Right forelimb (tissue), 1 donor: Measurements from ENCODE around the gene HSPA12B.

Experiments
- DNase-seq: peaks from one replicate; pipeline ENCODE4 v3.0.0-alpha.2; 2018

HSPA12B gene

DNA sequence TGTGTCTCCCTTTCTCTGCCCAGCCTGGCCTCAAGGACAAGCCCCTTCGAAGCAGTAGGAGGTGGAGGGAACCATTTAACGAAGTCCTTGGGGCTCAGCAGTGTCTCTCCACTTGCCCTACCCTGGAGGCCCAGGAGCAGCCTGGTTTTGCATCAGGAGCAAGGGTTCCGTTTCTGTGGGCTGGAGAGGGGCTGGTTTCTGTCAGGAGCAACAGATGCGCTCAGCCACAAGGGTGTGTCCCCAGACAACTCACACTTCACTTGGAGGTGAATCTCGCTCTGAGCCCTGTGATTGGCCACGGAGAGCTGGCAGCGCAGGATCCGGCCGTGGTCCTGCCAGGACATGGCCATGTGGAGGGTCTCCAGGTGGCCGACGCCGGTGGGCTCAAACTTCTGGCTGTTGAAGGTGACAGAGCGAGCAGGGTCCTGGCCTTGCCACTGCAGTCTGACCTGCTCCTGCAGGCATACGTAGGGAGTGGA, 27.0 kb upstream of the HSPA12B start:
- no peak for DNase-seq

DNA sequence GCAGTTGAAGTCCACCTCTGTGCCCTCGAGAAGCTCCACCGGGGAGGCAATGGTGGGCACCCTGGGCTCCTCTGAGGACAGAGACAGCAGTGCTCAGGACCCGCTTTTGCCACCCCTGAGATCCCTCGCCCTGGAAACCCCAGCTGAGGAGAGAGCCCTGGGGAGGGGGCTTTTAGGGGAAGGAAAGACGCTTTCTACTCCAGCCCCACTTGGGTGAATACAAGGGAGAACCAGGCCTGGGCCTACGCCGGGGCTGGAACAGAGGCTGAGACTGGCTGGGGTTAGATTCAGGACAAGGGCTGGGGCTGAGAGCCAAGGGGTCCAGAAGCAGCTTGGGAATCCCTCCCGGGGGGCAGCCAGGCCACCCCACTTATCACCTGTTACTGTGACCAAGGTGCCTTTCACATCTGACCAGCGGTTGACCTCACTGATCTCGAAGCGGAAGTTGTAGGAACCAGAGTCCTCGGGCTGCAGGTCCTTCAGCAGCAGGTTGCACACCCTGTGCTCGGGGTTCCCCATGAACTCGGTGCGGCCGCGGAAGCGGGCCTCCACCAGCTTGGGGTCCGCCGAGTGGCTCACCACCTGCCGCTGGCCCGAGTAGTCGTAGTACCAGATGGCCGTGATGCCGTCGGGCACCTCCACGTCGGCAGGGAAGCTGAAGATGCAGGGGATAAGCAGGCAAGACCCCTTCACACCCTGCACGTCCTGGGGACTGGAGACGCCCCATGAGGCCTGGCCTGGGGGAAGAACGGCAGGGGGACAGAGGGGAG, 26.3 kb upstream of the HSPA12B start:
- DNase-seq = no peak

- no peak for DNase-seq
Observed at GRCh38 chr20:3706774-3707507, 25.5 kb upstream of the HSPA12B start.

GRCh38 chr20:3707508-3707899, 25.0 kb upstream of the HSPA12B start:
- DNase-seq = no peak

DNA sequence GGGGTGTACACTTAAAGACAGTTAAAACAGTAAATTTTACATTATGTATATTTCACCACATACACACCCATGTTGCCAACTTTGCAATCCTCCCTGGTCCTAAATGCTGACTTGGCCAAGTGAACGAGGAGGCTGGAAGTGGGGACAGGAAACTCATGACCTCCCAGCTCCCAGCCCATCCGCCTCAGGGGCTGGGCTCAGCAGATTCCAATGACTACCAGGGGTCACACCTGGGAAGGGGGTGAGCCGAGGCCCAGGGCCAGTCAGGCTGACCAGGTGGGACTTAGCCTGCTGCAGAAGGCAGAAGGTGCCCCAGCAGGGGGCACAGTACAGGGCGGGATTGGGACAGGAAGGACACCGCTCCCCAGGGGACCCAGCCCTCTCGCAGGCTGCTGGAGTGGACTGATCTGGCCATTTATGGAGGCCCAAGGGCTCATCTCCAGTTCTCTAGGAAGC, 22.4 kb upstream of the HSPA12B start:
- peak; percentile 34 for DNase-seq

DNA sequence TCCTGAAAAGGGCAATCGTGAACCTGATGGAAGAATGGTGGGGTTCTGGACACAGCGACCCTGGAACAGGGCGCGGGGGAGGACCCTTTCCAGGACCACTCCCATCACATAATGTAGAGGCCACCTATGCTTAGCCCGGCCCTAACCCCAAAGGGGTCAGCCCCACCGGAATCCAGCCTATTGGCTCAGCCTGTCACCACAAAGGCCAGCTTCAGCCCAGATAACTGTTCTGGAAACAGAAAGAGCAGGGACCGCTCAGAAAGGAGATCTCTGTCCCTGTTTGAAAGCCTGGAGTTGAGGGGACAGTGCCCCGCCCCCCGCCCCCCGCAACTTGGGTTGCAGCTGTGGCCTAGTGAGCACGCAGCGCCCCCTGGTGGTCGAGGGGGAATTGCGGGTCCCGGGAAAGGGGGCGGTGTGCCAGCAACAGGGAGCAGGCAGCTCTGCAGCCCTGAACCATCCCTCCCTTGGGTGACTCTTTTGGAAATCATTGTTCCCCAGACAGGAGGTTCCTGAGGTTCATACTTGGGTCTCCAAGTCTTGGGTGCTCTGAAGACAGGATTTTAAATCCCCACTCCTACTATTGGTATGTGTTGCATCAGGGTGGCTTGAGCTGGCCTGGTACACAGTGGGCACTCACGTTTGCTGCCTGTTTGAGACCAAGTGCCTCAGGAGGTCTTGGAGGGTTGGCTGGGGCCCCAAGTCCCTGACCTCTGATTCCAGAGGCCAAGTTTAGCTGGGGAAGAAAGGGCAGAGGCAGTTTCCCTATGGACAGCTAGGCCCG, 21.6 kb upstream of the HSPA12B start:
- DNase-seq = peak; percentile 89

DNA sequence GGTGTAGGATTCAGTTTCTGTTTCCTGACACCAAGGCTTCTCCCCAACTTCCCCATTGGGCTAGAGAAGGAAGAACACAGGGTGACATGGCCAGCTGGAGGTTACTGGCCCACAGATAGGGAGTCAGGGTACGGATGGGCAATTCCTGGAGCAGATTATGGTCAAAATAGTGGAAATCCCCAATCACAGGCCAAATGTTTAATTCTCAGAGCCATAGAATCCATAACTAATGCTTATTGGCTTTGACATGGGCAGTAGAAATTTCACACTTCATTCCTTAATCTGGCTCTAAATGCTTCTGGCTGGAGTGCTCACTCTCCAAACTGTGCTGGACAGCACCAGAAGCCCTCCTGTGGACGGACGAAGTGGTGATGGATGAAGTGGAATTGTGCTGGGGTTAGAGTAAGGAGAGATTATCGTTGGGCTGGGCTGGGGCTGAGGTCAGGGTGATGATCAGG, 21.0 kb upstream of the HSPA12B start:
- DNase-seq = peak; percentile 25

GRCh38 chr20:3712279-3712873, 20.1 kb upstream of the HSPA12B start, which contains the start of gene SIGLEC1:
Gene SIGLEC1, minus strand, starts transcription at chr20:3712600. Its CDS starts 5,472 bp downstream, at chr20:3707128.
- peak; percentile 46 for DNase-seq

GRCh38 chr20:3714092-3714491, 18.4 kb upstream of the HSPA12B start:
- DNase-seq = no peak

GRCh38 chr20:3716195-3716834, 16.2 kb upstream of the HSPA12B start:
- peak; percentile 54 for DNase-seq

- no peak for DNase-seq
Observed at GRCh38 chr20:3719046-3719445, 13.4 kb upstream of the HSPA12B start.

GRCh38 chr20:3720068-3720467, 12.4 kb upstream of the HSPA12B start:
- DNase-seq = no peak

GRCh38 chr20:3720626-3721025, 11.9 kb upstream of the HSPA12B start:
- no peak for DNase-seq

GRCh38 chr20:3721912-3722311, 10.6 kb upstream of the HSPA12B start:
- DNase-seq = no peak

GRCh38 chr20:3723284-3723683, 9.2 kb upstream of the HSPA12B start:
- no peak for DNase-seq

- DNase-seq = no peak
Observed at GRCh38 chr20:3724356-3724755, 8.1 kb upstream of the HSPA12B start.

DNA sequence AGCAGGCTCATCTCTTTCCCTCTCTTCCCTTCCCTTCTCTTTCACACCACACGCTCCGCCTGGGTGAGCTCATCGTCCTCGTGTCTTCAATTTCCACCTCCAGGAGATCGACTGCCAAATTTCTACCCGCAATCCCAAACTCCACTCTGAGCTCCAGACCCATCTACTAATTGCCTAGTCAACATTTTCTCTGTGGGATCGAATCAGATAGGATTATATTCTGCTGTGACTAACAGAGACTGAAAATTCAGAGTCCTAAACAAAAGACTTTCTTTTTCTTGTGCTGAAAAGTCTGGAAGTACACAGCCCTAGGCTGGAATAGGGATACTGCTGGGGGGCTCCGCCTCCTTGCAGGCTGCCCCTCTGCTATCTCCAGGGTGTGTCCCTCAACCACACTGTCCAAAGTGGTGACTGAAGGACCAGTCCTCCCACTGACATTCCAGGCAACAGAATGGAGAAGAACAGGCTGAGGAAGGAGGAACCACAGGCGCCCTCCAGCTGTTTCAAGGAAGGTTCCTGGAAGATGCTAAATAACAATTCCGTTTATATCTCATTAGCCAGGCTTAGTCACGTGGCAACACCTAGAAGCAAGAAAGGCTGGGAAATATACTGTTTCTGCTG, 5.0 kb upstream of the HSPA12B start:
- DNase-seq = peak; percentile 44

DNA sequence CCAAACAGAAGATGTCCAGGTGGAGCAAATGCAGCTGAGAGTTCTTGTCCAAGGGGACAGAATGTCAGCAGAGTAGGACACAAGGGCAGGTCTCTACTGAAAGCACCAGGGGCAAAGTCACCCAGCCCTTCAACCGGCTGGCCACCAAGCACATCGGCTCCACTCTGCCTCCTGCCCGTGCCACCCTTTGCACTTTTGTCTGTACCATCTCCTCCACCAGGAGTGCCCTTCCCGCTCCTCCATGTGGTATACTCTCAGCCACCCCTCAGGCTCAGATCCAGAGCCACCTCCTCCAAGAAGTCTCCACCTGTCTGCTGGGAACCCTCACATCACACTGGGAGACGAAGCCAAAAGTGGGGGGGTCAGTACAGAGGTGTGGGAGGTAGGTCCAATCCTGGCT, 4.1 kb upstream of the HSPA12B start:
- DNase-seq = peak; percentile 29

DNA sequence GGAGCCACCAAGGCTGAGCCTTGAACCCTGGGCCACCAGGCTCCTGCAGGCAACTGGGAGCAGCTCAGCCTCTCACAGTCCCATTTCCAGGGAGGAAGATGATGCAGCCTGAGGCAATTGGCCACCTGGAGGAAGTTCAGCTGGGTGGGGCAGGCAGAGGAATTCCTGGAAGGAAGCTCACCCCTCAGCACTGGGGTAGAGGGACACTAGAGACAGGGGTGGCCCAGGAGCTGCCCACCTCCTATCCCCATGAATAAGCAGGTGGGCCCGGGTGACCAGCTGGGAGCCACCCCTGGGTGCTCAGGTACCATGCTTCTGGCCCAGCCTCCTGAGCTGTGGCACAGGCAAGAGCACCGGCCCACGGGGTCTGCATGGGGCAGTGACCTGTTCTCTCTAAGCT, 3.6 kb upstream of the HSPA12B start:
- peak; percentile 41 for DNase-seq

- DNase-seq = peak; percentile 34
Observed at GRCh38 chr20:3729378-3729777, 3.1 kb upstream of the HSPA12B start.

DNA sequence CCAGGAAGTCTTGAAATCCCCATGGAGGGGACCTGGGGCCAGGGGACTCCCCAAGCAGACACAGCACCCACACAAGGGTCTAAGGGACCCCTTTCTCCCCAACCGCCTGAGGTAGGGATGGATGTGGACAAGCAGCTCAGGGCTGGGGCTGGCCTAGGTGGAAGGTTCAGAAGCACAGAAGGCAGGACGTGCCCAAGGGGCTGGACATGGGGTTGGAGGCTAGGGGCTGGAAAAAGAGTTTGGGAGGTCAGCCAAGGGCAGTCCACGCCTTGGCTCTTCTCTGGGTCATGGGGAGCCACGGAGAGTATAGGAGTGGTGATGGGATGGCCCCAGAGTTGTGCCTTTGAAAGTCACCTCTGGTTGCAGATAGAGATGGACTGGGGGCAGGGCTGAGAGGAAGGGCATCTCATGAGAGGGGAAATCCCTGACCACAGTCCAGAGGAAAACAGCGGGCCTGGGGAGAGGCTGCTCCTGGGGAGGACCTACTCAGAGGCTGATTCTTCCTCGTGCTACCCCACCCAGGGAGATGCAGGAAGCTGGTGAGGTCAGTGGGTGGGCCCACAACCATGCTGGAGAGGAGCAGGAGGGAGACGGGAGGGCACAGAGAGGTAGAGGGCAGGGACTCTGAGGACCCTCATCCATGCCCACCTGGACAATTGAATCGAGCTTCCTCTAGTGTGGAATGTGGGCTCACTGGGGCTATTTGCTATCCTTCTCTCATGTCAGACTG, 2.5 kb upstream of the HSPA12B start:
- DNase-seq = no peak
